Prostate gland (tissue), 2 donors: ENCODE measurements around the gene ABCA7. TPM values are rescaled to one million over a fixed set of nuclear protein-coding genes. Genes with fewer than 3 reads are reported as not detected.

Source experiments
- DNase-seq: peaks from one replicate; pipeline ENCODE4 v3.0.0-alpha.2; 2019; ENCODE audit warnings: low spot score
- H3K27ac ChIP-seq, 2 donors: fragments of 200-600 bp; sonication (generic); 2 replicates each; pipeline ENCODE4 v1.5.1; 2017 to 2019
- H3K27me3 ChIP-seq: fragments of 200-600 bp; sonication (generic); replicated peaks from 2 replicates; pipeline ENCODE4 v1.5.1; 2019; ENCODE audit not compliant: insufficient read depth
- H3K36me3 ChIP-seq, 2 donors: fragments of 200-600 bp; sonication (generic); 1 replicate in 1 of 2; 2 replicates in 1 of 2; pipeline versions ENCODE4 v1.5.1 to v1.8.1; 2017 to 2019
- H3K4me1 ChIP-seq: fragments of 200-600 bp; sonication (generic); replicated peaks from 2 replicates; pipeline ENCODE4 v1.5.1; 2019
- H3K4me3 ChIP-seq, 2 donors: fragments of 200-600 bp; sonication (generic); 2 replicates each; pipeline ENCODE4 v1.5.1; 2017 to 2019
- H3K9me3 ChIP-seq: fragments of 200-600 bp; sonication (generic); 2 replicates; pipeline ENCODE4 v1.5.1; 2017
- POLR2A ChIP-seq: fragments of 450-650 bp; IDR thresholded peaks from one replicate; pipeline ENCODE4 v1.6.1; 2016; ENCODE audit warnings: antibody characterized with exemption, mild to moderate bottlenecking
- POLR2AphosphoS5 ChIP-seq: sonication (generic); formaldehyde crosslinking; IDR thresholded peaks from one replicate; pipeline ENCODE4 v1.6.1; 2017; ENCODE audit warnings: antibody characterized with exemption
- WGBS: methylation state at CpG from one replicate; pipeline ENCODE4 v1.1.5; 2018; 5-methylcytosine and 5-hydroxymethylcytosine counted together
- intact Hi-C: fragments of 100-400 bp; cut with DNase I; formaldehyde crosslinking; loops from one replicate; pipeline ENCODE4 v1.14.2; 2022
- total RNA-seq, 2 donors: library from RNA; depleted of rRNA; stranded (reverse); fragments of >200 nt; gene quantifications; one replicate each; pipeline ENCODE4 v1.1.0, GENCODE V29; 2016
- TF ChIP-seq, protein P1 (sequence below), 4 experiments: fragments of 200-600 bp in 2 of 4; fragments of 450-650 bp in 2 of 4; sonication (generic) in 2 of 4; IDR thresholded peaks; 1 replicate in 3 of 4; 2 replicates in 1 of 4; pipeline ENCODE4 v1.5.1; 2016 to 2019; ENCODE audit warnings: antibody characterized with exemption in 4 of 4, mild to moderate bottlenecking in 2 of 4, moderate library complexity in 2 of 4

The ABCA7 gene
- total RNA-seq, 2 donors from 2014 or later: 16.2 to 25.1 TPM

GRCh38 chr19:1054102-1055027, 14.5 kb downstream of the ABCA7 start:
- Histone ChIP-seq H3K36me3 (no peaks in the 10 kb centered on the region), H3K27ac (no peak overlapping the region), H3K4me3 (no peak overlapping the region), H3K27me3 (no peaks in the 10 kb centered on the region), H3K9me3 (peaks cover 6% of the 10 kb centered on the region), H3K4me1 (no peaks in the 10 kb centered on the region)
- intact Hi-C loops: no loop called here
- WGBS: 96% methylated on average over 26 of the region's 28 CpGs
- DNase-seq: no peak
- TF ChIP-seq, protein P1, sequence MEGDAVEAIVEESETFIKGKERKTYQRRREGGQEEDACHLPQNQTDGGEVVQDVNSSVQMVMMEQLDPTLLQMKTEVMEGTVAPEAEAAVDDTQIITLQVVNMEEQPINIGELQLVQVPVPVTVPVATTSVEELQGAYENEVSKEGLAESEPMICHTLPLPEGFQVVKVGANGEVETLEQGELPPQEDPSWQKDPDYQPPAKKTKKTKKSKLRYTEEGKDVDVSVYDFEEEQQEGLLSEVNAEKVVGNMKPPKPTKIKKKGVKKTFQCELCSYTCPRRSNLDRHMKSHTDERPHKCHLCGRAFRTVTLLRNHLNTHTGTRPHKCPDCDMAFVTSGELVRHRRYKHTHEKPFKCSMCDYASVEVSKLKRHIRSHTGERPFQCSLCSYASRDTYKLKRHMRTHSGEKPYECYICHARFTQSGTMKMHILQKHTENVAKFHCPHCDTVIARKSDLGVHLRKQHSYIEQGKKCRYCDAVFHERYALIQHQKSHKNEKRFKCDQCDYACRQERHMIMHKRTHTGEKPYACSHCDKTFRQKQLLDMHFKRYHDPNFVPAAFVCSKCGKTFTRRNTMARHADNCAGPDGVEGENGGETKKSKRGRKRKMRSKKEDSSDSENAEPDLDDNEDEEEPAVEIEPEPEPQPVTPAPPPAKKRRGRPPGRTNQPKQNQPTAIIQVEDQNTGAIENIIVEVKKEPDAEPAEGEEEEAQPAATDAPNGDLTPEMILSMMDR (IDR thresholded peaks at IDR 0.05): no peak

GRCh38 chr19:1055028-1055425, 15.1 kb downstream of the ABCA7 start:
- Histone ChIP-seq H3K27ac (no peak overlapping the region), H3K27me3 (no peaks in the 10 kb centered on the region), H3K4me3 (no peak overlapping the region), H3K36me3 (no peaks in the 10 kb centered on the region), H3K4me1 (no peaks in the 10 kb centered on the region), H3K9me3 (peaks cover 6% of the 10 kb centered on the region)
- TF ChIP-seq POLR2AphosphoS5 (no peak), POLR2A (no peak)
- TF ChIP-seq, protein P1 (IDR thresholded peaks at IDR 0.05): no peak
- intact Hi-C loops: no loop called here
- 97% methylated on average over 14 of the region's 14 CpGs for WGBS
- no peak for DNase-seq

DNA sequence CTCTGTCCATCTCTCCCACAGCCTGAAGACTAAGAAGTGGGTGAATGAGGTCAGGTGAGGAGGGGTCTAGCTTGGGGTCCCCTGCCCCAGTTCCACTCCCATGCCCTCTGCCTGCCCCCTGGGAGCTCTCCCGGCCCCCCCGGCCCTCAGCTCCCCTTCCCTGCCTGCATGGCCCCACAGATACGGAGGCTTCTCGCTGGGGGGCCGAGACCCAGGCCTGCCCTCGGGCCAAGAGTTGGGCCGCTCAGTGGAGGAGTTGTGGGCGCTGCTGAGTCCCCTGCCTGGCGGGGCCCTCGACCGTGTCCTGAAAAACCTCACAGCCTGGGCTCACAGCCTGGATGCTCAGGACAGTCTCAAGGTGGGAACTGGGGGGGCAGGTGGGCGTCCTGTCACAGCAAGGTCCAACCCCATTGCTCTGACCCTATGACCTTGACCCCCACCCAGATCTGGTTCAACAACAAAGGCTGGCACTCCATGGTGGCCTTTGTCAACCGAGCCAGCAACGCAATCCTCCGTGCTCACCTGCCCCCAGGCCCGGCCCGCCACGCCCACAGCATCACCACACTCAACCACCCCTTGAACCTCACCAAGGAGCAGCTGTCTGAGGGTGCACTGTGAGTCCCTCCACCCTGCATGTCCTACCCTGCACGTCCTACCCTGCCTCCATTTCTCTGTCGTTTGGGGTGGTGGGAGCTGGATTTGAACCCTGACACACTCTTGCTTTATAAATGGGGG, 16.1 kb downstream of the ABCA7 start:
- H3K9me3 ChIP-seq: peaks cover 6% of the 10 kb centered on the region
- intact Hi-C loops: no loop called here
- WGBS: 95% methylated on average over 19 of the region's 20 CpGs
- no peak for DNase-seq
- no peak overlapping the region for H3K27ac ChIP-seq
- no peak for TF ChIP-seq POLR2A
- no peak for TF ChIP-seq POLR2AphosphoS5
- TF ChIP-seq, protein P1 (IDR thresholded peaks at IDR 0.05): no peak
- H3K36me3 ChIP-seq: no peaks in the 10 kb centered on the region
- no peaks in the 10 kb centered on the region for H3K27me3 ChIP-seq
- H3K4me3 ChIP-seq: no peak overlapping the region
- H3K4me1 ChIP-seq: no peaks in the 10 kb centered on the region

DNA sequence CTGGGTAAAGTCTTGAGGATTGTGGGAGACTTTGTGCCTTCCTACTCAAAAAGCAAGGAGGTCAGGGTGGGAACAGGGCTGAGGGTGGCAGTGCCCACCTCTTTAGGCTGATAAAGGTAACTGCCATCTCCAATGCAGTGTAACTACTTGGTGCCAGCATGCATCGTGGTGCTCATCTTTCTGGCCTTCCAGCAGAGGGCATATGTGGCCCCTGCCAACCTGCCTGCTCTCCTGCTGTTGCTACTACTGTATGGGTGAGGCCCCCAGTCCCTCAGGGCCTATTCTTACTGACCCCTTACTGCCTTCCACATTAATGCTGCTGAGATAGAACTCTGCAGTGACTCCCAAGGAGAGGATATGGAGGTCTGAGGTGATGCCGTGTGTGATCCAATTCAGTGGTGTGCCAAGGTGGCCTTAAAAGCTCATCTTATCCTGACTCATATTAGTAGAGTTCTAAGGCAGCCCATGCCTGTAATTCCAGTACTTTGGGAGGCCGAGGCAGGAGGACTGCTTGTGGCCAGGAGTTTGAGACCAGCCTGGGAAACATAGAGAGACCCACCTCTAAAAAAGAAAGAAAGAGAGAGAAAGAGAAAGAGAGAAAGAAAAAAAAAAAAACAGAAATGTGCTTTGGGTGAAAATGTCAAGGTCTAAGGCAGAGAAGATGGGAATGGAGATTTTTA, 17.4 kb downstream of the ABCA7 start:
- H3K4me1 ChIP-seq: no peaks in the 10 kb centered on the region
- DNase-seq: no peak
- peaks cover 6% of the 10 kb centered on the region for H3K9me3 ChIP-seq
- no peak for TF ChIP-seq POLR2A
- TF ChIP-seq POLR2AphosphoS5: no peak
- TF ChIP-seq, protein P1 (IDR thresholded peaks at IDR 0.05): no peak
- no peak overlapping the region for H3K4me3 ChIP-seq
- intact Hi-C loops: no loop called here
- WGBS: 50% methylated on average over 3 of the region's 3 CpGs
- H3K36me3 ChIP-seq: no peaks in the 10 kb centered on the region
- no peaks in the 10 kb centered on the region for H3K27me3 ChIP-seq
- no peak overlapping the region for H3K27ac ChIP-seq
